ENCODE measurements around the gene PTHLH. TPM values are rescaled to one million over a fixed set of nuclear protein-coding genes. Genes with fewer than 3 reads are reported as not detected.
A peak's percentile ranks its signal among the peaks of the same experiment; 100 is the strongest.

PTHLH gene
- polyA plus RNA-seq, 1 donor (not counting 4 experiments of a cell fraction or from before 2014, with no cell fraction given), result 775 TPM

DNA sequence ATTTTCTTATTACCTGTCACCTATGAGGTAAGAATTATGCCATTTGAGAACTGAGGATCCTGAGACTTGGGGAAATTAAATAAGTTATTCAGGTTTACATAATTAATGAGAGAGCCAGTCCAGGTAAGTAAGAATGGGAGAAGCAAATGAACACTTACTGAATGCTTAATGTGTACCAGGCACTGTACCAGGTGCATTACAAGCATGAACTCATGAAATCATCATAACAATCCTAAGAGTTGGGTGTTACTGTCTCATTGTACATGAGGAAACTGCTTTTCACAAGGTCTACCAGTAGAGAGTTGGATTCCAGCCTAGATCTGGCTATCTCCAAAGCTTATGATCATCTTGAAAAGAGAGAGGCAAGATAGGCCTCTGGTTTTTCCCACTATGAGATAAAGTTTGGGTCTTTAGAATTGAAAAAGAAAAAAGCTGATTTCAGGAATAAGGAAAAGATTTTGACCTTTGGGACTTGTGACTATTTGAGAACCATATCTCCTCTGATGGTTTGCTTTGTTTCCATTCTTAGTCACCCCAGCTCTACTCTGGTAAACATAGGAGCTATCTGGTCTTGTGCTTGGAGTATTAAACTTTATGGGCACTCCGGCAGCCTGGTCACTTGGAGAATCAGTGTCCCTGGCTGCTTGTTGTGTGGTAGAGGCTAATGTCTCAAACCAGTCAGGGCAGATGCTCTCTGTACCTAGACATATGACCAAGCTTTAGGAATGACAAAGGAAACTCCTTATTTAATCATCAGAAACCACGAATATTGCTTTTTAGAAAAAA lies 48.0 kb downstream of the PTHLH start:
- no peak for TF ChIP-seq EZH2 (IDR thresholded peaks at IDR 0.05; ENCODE audit: low read length)
- TF ChIP-seq, protein P1, sequence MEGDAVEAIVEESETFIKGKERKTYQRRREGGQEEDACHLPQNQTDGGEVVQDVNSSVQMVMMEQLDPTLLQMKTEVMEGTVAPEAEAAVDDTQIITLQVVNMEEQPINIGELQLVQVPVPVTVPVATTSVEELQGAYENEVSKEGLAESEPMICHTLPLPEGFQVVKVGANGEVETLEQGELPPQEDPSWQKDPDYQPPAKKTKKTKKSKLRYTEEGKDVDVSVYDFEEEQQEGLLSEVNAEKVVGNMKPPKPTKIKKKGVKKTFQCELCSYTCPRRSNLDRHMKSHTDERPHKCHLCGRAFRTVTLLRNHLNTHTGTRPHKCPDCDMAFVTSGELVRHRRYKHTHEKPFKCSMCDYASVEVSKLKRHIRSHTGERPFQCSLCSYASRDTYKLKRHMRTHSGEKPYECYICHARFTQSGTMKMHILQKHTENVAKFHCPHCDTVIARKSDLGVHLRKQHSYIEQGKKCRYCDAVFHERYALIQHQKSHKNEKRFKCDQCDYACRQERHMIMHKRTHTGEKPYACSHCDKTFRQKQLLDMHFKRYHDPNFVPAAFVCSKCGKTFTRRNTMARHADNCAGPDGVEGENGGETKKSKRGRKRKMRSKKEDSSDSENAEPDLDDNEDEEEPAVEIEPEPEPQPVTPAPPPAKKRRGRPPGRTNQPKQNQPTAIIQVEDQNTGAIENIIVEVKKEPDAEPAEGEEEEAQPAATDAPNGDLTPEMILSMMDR (optimal IDR thresholded peaks at IDR 0.05 in 1 of 3, IDR thresholded peaks at IDR 0.05 in 1 of 3, conservative IDR thresholded peaks at IDR 0.05 in 1 of 3; ENCODE audit: extremely low read depth in 1 of 3, insufficient read depth in 2 of 3, low read length in 3 of 3), result no peak
- Histone ChIP-seq H3K9me3 (ENCODE audit: control insufficient read depth, low read depth, low read length) (no peaks in the 10 kb centered on the region), H3K79me2 (ENCODE audit: control insufficient read depth, insufficient read depth, low read length) (no peaks in the 10 kb centered on the region), H3K4me2 (ENCODE audit: control insufficient read depth, extremely low read depth, insufficient read depth, low read depth, low read length) (no peak overlapping the region), H2AFZ (ENCODE audit: control insufficient read depth, low read length) (no peak overlapping the region), H3K9me1 (ENCODE audit: control insufficient read depth, extremely low read depth, insufficient read depth, low read length) (no peaks in the 10 kb centered on the region), H3K4me1 (ENCODE audit: control insufficient read depth, extremely low read depth, insufficient read depth, low read length) (peaks cover 11% of the 10 kb centered on the region), H4K20me1 (ENCODE audit: control insufficient read depth, extremely low read depth, insufficient read depth, low read length) (no peaks in the 10 kb centered on the region), H3K9ac (ENCODE audit: control insufficient read depth, extremely low read depth, insufficient read depth, low read length) (no peak overlapping the region), H3K36me3 (ENCODE audit: control insufficient read depth in 2 of 2, extremely low read depth in 1 of 2, insufficient read depth in 2 of 2, low read length in 2 of 2) (no peaks in the 10 kb centered on the region), H3K27me3 (ENCODE audit: control insufficient read depth, extremely low read depth, insufficient read depth, low read length) (no peaks in the 10 kb centered on the region), H3K27ac (ENCODE audit: control insufficient read depth, insufficient read depth, low read length) (no peak overlapping the region), H3K4me3 (ENCODE audit: control insufficient read depth in 2 of 3, extremely low read depth in 1 of 3, insufficient read depth in 2 of 3, low read depth in 1 of 3, low read length in 3 of 3) (no peak overlapping the region)
- FAIRE-seq (peak; percentile 71), DNase-seq (ENCODE audit: low read depth, low spot score) (no peak)
- dilution Hi-C loops (cut with MboI; ENCODE audit: extremely low pct_ligation_motif_present, low sequenced_read_pairs), result no loop called here

DNA sequence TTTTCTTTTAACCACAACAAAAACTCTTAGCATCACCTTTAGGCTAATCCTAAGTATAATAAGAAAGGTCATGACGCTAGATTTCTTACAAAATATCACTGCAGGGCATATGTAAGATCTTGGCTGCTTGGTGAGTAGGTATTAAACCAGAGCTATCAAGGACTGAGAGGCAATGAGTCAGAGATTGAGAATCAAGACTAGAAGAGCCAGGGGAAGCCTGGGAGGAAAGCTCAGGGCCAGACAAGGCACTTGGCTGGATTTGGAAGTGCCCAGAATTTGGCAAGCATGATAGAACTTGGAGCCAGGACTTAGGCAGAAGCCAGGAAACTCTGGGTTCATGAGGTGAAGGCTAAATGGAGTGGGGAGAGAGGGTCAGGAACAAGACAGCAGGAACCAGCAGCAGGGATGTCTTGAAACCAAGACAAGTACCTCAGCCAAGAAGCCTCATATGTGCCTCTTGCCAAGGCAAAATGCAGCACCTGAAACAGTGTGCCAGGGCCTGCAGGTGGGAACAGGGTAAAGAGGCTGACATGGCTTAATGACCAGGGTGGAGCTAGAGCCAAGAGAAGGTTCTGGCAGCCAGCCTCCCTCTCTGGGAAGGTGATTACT lies 49.9 kb downstream of the PTHLH start:
- dilution Hi-C loops (cut with MboI; ENCODE audit: extremely low pct_ligation_motif_present, low sequenced_read_pairs), result no loop called here
- H3K4me1 ChIP-seq (ENCODE audit: control insufficient read depth, extremely low read depth, insufficient read depth, low read length), result peaks cover 11% of the 10 kb centered on the region
- peak overlapping the region; percentile 19 for H3K4me2 ChIP-seq (ENCODE audit: control insufficient read depth, extremely low read depth, insufficient read depth, low read depth, low read length)
- H3K79me2 ChIP-seq (ENCODE audit: control insufficient read depth, insufficient read depth, low read length), result no peaks in the 10 kb centered on the region
- H3K36me3 ChIP-seq (ENCODE audit: control insufficient read depth in 2 of 2, extremely low read depth in 1 of 2, insufficient read depth in 2 of 2, low read length in 2 of 2), result no peaks in the 10 kb centered on the region
- no peak overlapping the region for H3K27ac ChIP-seq (ENCODE audit: control insufficient read depth, insufficient read depth, low read length)
- DNase-seq (ENCODE audit: low read depth, low spot score) (peak; percentile 35), FAIRE-seq (peak; percentile 96)
- no peaks in the 10 kb centered on the region for H3K27me3 ChIP-seq (ENCODE audit: control insufficient read depth, extremely low read depth, insufficient read depth, low read length)
- no peaks in the 10 kb centered on the region for H3K9me3 ChIP-seq (ENCODE audit: control insufficient read depth, low read depth, low read length)
- no peaks in the 10 kb centered on the region for H3K9me1 ChIP-seq (ENCODE audit: control insufficient read depth, extremely low read depth, insufficient read depth, low read length)
- TF ChIP-seq EZH2 (IDR thresholded peaks at IDR 0.05; ENCODE audit: low read length), result no peak
- TF ChIP-seq, protein P1 (optimal IDR thresholded peaks at IDR 0.05 in 1 of 3, IDR thresholded peaks at IDR 0.05 in 1 of 3, conservative IDR thresholded peaks at IDR 0.05 in 1 of 3; ENCODE audit: extremely low read depth in 1 of 3, insufficient read depth in 2 of 3, low read length in 3 of 3), result no peak
- H4K20me1 ChIP-seq (ENCODE audit: control insufficient read depth, extremely low read depth, insufficient read depth, low read length), result no peaks in the 10 kb centered on the region
- H3K4me3 ChIP-seq (ENCODE audit: control insufficient read depth in 2 of 3, extremely low read depth in 1 of 3, insufficient read depth in 2 of 3, low read depth in 1 of 3, low read length in 3 of 3), result no peak overlapping the region
- no peak overlapping the region for H2AFZ ChIP-seq (ENCODE audit: control insufficient read depth, low read length)
- H3K9ac ChIP-seq (ENCODE audit: control insufficient read depth, extremely low read depth, insufficient read depth, low read length), result no peak overlapping the region
